K562 (cell line): Measurements from ENCODE around the gene FAM193A. TPM values are rescaled to one million over a fixed set of nuclear protein-coding genes. Genes with fewer than 3 reads are reported as not detected.

Source experiments
- ATAC-seq: fragments of 200-7000 bp; cut with Tn5 transposase; 3 replicates; pipeline ENCODE4 v1.9.1; 2020; ENCODE audit warnings: moderate library complexity
- BruUV-seq: library from RNA; stranded (reverse); fragments of 400-500 nt; replicated peaks from 2 replicates; lab custom pipeline; 2021; lab: Mats Ljungman, UMichigan
- CTCF ChIA-PET: fragments of 300-600 bp; formaldehyde crosslinking; extraction: SDS; loops from one replicate; lab custom pipeline; 2021; ENCODE audit warnings: low intra/inter-chr PET ratio; lab: Yijun Ruan, JAX
- POLR2A ChIA-PET: fragments of 300-600, 350-650 bp; sonication (Branson Sonifier 250); formaldehyde crosslinking; extraction: SDS; loops from one replicate; lab custom pipeline; 2021; ENCODE audit warnings: antibody characterized with exemption, inconsistent platforms; lab: Yijun Ruan, JAX
- DNase-seq, 4 experiments: peaks; one replicate each; pipeline versions ENCODE4 v3.0.0 to v3.0.0-alpha.2; 2011 to 2018; ENCODE audit warnings: low spot score in 3 of 4, mixed read lengths in 3 of 4; ENCODE audit errors: extremely low read depth in 1 of 4
- FAIRE-seq: peaks from 2 replicates; lab custom pipeline; 2011; peaks lifted over from hg19 to GRCh38; lab: Jason Lieb, UNC
- H2AFZ ChIP-seq: 2 replicates; pipeline ENCODE4 v1.6.0; 2011; ENCODE audit warnings: low read depth, low read length, control low read depth, inconsistent platforms
- H3K27ac ChIP-seq: fragments of 200-600 bp; 3 replicates; pipeline ENCODE4 v1.8.0; 2011; ENCODE audit warnings: low read depth, mild to moderate bottlenecking, control low read depth, inconsistent platforms, low read length, moderate library complexity, mixed read lengths; ENCODE audit errors: extremely low read depth
- H3K27me3 ChIP-seq, 2 experiments: fragments of 300-600 bp in 1 of 2; 2 replicates in 1 of 2; 3 replicates in 1 of 2; pipeline versions ENCODE4 v1.6.0 to v1.8.0; 2011; ENCODE audit warnings: inconsistent platforms in 2 of 2, low read length in 2 of 2, mild to moderate bottlenecking in 1 of 2, mixed read lengths in 1 of 2, moderate library complexity in 1 of 2; ENCODE audit not compliant: control insufficient read depth in 2 of 2, insufficient read depth in 2 of 2
- H3K36me3 ChIP-seq: fragments of 300-600 bp; 3 replicates; pipeline ENCODE4 v1.8.0; 2011; ENCODE audit warnings: mild to moderate bottlenecking, low read length, inconsistent platforms; ENCODE audit not compliant: control insufficient read depth, insufficient read depth
- H3K4me1 ChIP-seq, 2 experiments: fragments of 200-600 bp in 1 of 2; replicated peaks in 1 of 2; 2 replicates in 1 of 2; 3 replicates in 1 of 2; pipeline versions ENCODE4 v1.5.1 to v1.8.0; 2011; ENCODE audit warnings: inconsistent platforms in 2 of 2, low read length in 2 of 2, mild to moderate bottlenecking in 1 of 2, mixed read lengths in 1 of 2, moderate library complexity in 1 of 2; ENCODE audit not compliant: control insufficient read depth in 2 of 2, insufficient read depth in 2 of 2
- H3K4me2 ChIP-seq: 2 replicates; pipeline ENCODE4 v1.6.1; 2011; ENCODE audit warnings: low read length, control low read depth, inconsistent platforms, mixed read lengths; ENCODE audit not compliant: insufficient read depth
- H3K4me3 ChIP-seq: fragments of 200-600 bp; sonication (generic), shearing (Covaris generic); 2 replicates; pipeline ENCODE4 v1.5.1; 2016; ENCODE audit warnings: control low read depth, inconsistent platforms
- H3K79me2 ChIP-seq: fragments of 200-600 bp; 3 replicates; pipeline ENCODE4 v1.8.0; 2011; ENCODE audit warnings: low read length, inconsistent platforms; ENCODE audit not compliant: control insufficient read depth, insufficient read depth
- H3K9ac ChIP-seq, 2 experiments: 2 replicates each; pipeline versions ENCODE4 v1.6.0 to v1.6.1; 2011; ENCODE audit warnings: low read depth in 2 of 2, low read length in 2 of 2, control low read depth in 1 of 2, inconsistent platforms in 1 of 2, mild to moderate bottlenecking in 1 of 2, mixed read lengths in 1 of 2; ENCODE audit not compliant: insufficient read depth in 1 of 2
- H3K9me1 ChIP-seq: one replicate; pipeline ENCODE4 v1.6.0; 2011; ENCODE audit warnings: inconsistent platforms, mild to moderate bottlenecking, low read length, moderate library complexity; ENCODE audit not compliant: control insufficient read depth, insufficient read depth
- H3K9me3 ChIP-seq: replicated peaks from 2 replicates; pipeline ENCODE4 v1.5.1; 2011; ENCODE audit warnings: low read depth, low read length, inconsistent platforms; ENCODE audit not compliant: control insufficient read depth, insufficient read depth
- H4K20me1 ChIP-seq: replicated peaks from 2 replicates; pipeline ENCODE4 v1.6.1; 2011; ENCODE audit warnings: low read length, inconsistent platforms, mixed read lengths; ENCODE audit not compliant: control insufficient read depth, insufficient read depth
- JUN ChIP-seq, 2 experiments: sonication (generic) in 1 of 2; formaldehyde crosslinking in 1 of 2; IDR thresholded peaks; 2 replicates each; pipeline versions ENCODE4 v1.6.1 to v1.8.0; 2012 to 2022; ENCODE audit warnings: borderline replicate concordance in 2 of 2, mild to moderate bottlenecking in 2 of 2, improper control_type of control experiment in 1 of 2, low read depth in 1 of 2, low read length in 1 of 2, missing genetic modification reagents in 1 of 2
- KLF13 ChIP-seq: fragments of 450-650 bp; IDR thresholded peaks from 2 replicates; pipeline ENCODE4 v1.6.1; 2016; ENCODE audit warnings: missing genetic modification characterization, low read depth, mild to moderate bottlenecking, missing compliant biosample characterization, moderate library complexity, borderline replicate concordance
- LCOR ChIP-seq: sonication (generic); formaldehyde crosslinking; IDR thresholded peaks from 2 replicates; pipeline ENCODE4 v1.8.0; 2022; ENCODE audit warnings: mild to moderate bottlenecking, missing genetic modification reagents
- NBN ChIP-seq: fragments of 450-650 bp; IDR thresholded peaks from 2 replicates; pipeline ENCODE4 v1.6.1; 2016; ENCODE audit warnings: low read depth, mild to moderate bottlenecking
- PATZ1 ChIP-seq: fragments of 250-450 bp; sonication (Bioruptor Pico); IDR thresholded peaks from 2 replicates; pipeline ENCODE4 v1.5.0; 2020; ENCODE audit warnings: mild to moderate bottlenecking, borderline replicate concordance
- SUPT5H ChIP-seq: fragments of 450-650 bp; IDR thresholded peaks from 2 replicates; pipeline ENCODE4 v1.6.1; 2016
- THRA ChIP-seq: fragments of 450-650 bp; IDR thresholded peaks from 2 replicates; pipeline ENCODE4 v1.6.1; 2017; ENCODE audit warnings: mild to moderate bottlenecking, moderate library complexity
- ZNF75A ChIP-seq: fragments of 450-650 bp; formaldehyde crosslinking; IDR thresholded peaks from 2 replicates; pipeline ENCODE4 v1.4.0; 2020; ENCODE audit warnings: mild to moderate bottlenecking
- ZSCAN32 ChIP-seq: fragments of 450-650 bp; formaldehyde crosslinking; IDR thresholded peaks from 2 replicates; pipeline ENCODE4 v1.4.0; 2020; ENCODE audit warnings: mild to moderate bottlenecking, moderate library complexity
- WGBS: fragments of 100-300 bp; shearing (Covaris generic); methylation state at CpG from one replicate; pipeline ENCODE4 v1.1.6; 2016; ENCODE audit warnings: low coverage, mixed read lengths; ENCODE audit not compliant: insufficient coverage; ENCODE audit errors: missing lambda C conversion rate; 5-methylcytosine and 5-hydroxymethylcytosine counted together
- in situ Hi-C: fragments of 300-500 bp; cut with MboI; formaldehyde crosslinking; loops from 4 replicates; pipeline ENCODE4 v1.15.0; 2018; ENCODE audit warnings: inconsistent platforms, mixed read lengths
- intact Hi-C: fragments of 100-400 bp; cut with micrococcal nuclease; formaldehyde crosslinking; loops from 2 replicates; pipeline ENCODE4 v1.14.2; 2022
- polyA plus RNA-seq, 8 experiments: library from polyadenylated mRNA; depleted of rRNA in 4 of 8; stranded (reverse) in 5 of 8; unstranded in 3 of 8; fragments of >200 nt; fragmentation: Nextera tagmentation in 2 of 8; fragmentation: Illumina TruSeq in 1 of 8; extraction: Ambion mirVana in 2 of 8; extraction: Trizol in 1 of 8; gene quantifications; 2 replicates each; pipeline versions ENCODE4 v1.2.1 to v1.2.3, GENCODE V29; 2011 to 2014; ENCODE audit warnings: inconsistent platforms in 1 of 8, missing spikeins in 1 of 8
- total RNA-seq, 7 experiments: library from RNA; depleted of rRNA in 6 of 7; stranded (reverse); fragments of >200 nt in 6 of 7; fragmentation: Illumina TruSeq in 2 of 7; extraction: Trizol in 2 of 7; gene quantifications; 2 replicates each; pipeline versions ENCODE4 v1.2.1 to v1.2.3, GENCODE V29; 2011 to 2021; ENCODE audit warnings: low replicate concordance in 1 of 7

FAM193A gene
- total and polyA plus RNA-seq, 9 of the 15 experiments (the other 6 are each of a cell fraction or from before 2014, with no cell fraction given): 0.46 to 24.6 (median 9.6) TPM

- TF ChIP-seq LCOR (CRISPR knock-in tag): no peak
- TF ChIP-seq ZNF75A (CRISPR knock-in tag): no peak
- no peak for TF ChIP-seq ZSCAN32 (CRISPR knock-in tag)
Measured at GRCh38 chr4:2694691-2695090, 158.2 kb downstream of the FAM193A start (continued).

GRCh38 chr4:2695346-2696060, 159.1 kb downstream of the FAM193A start:
- H3K4me2 ChIP-seq: no peak overlapping the region
- BruUV-seq: no TSS peak
- TF ChIP-seq JUN (IDR thresholded peaks at IDR 0.05; ENCODE audit: borderline replicate concordance, low read depth, low read length) (no peak), JUN (CRISPR knock-in tag; IDR thresholded peaks at IDR 0.05; ENCODE audit: borderline replicate concordance) (no peak), SUPT5H (no peak), THRA (no peak), KLF13 (tag) (no peak), PATZ1 (CRISPR knock-in tag) (no peak), NBN (no peak)
- H3K36me3 ChIP-seq: peaks cover 90% of the 10 kb centered on the region; the same call in 2 of the 3 replicates
- 95% methylated on average over 5 of the region's 5 CpGs for WGBS
- H3K79me2 ChIP-seq: no peaks in the 10 kb centered on the region
- H3K9me1 ChIP-seq: no peaks in the 10 kb centered on the region
- FAIRE-seq (no peak), ATAC-seq (no peak), DNase-seq (no peak)
- intact Hi-C loops (no loop called here), in situ Hi-C loops (no loop called here)
- H3K27ac ChIP-seq: no peak overlapping the region
- ChIA-PET POLR2A (interaction anchor here (1.4 kb wide), 1 partner anchor 10 kb away, joined by 6 read pairs; no protein-coding TSS in a partner anchor), CTCF (no interaction called here)
- no peaks in the 10 kb centered on the region for H3K27me3 ChIP-seq
- no peak overlapping the region for H3K9ac ChIP-seq
- H3K9me3 ChIP-seq: no peaks in the 10 kb centered on the region
- H2AFZ ChIP-seq: no peak overlapping the region
- no peaks in the 10 kb centered on the region for H4K20me1 ChIP-seq
- no peaks in the 10 kb centered on the region for H3K4me1 ChIP-seq
- H3K4me3 ChIP-seq: no peak overlapping the region
